Measurements from ENCODE around the gene CACNA1E. TPM values are rescaled to one million over a fixed set of nuclear protein-coding genes. Genes with fewer than 3 reads are reported as not detected.

The CACNA1E gene
- total RNA-seq, 4 donors from 2014 or later: 0.47 to 0.83 TPM; not detected in 2

- no peaks in the 10 kb centered on the region for H3K9me3 ChIP-seq
- H3K4me1 ChIP-seq: peaks cover 0 to 5% (median 0%) of the 10 kb centered on the region in 4 donors
- no peaks in the 10 kb centered on the region for H3K27me3 ChIP-seq
- H3K27ac ChIP-seq: no peak overlapping the region
- H3K36me3 ChIP-seq: no peaks in the 10 kb centered on the region
- DNase-seq: no peak
- TF ChIP-seq CTCF (IDR thresholded peaks at IDR 0.05): no peak
- TF ChIP-seq POLR2A (IDR thresholded peaks at IDR 0.05): no peak
- no peak overlapping the region for H3K4me3 ChIP-seq
Measured at GRCh38 chr1:181499825-181500224, 16.5 kb downstream of the CACNA1E start.

- Histone ChIP-seq H3K27me3 (no peaks in the 10 kb centered on the region), H3K4me1 (peaks cover 0 to 10% (median 0%) of the 10 kb centered on the region in 4 donors), H3K36me3 (no peaks in the 10 kb centered on the region), H3K4me3 (no peak overlapping the region), H3K9me3 (no peaks in the 10 kb centered on the region), H3K27ac (no peak overlapping the region)
- no peak for TF ChIP-seq POLR2A (IDR thresholded peaks at IDR 0.05)
- no peak for TF ChIP-seq CTCF (IDR thresholded peaks at IDR 0.05)
- DNase-seq: no peak
Measured at GRCh38 chr1:181500636-181501035, 17.3 kb downstream of the CACNA1E start.

GRCh38 chr1:181501612-181502011 is 18.3 kb downstream of the CACNA1E start:
- peaks cover 0 to 10% (median 0%) of the 10 kb centered on the region in 4 donors for H3K4me1 ChIP-seq
- no peaks in the 10 kb centered on the region for H3K9me3 ChIP-seq
- no peak overlapping the region for H3K4me3 ChIP-seq
- DNase-seq: no peak
- H3K27me3 ChIP-seq: no peaks in the 10 kb centered on the region
- no peak overlapping the region for H3K27ac ChIP-seq
- H3K36me3 ChIP-seq: no peaks in the 10 kb centered on the region
- TF ChIP-seq POLR2A (IDR thresholded peaks at IDR 0.05): no peak
- TF ChIP-seq CTCF (IDR thresholded peaks at IDR 0.05): no peak

- H3K36me3 ChIP-seq: no peaks in the 10 kb centered on the region
- TF ChIP-seq CTCF (IDR thresholded peaks at IDR 0.05) (no peak), POLR2A (IDR thresholded peaks at IDR 0.05) (no peak)
- no peaks in the 10 kb centered on the region for H3K27me3 ChIP-seq
- H3K9me3 ChIP-seq: no peaks in the 10 kb centered on the region
- H3K4me1 ChIP-seq: peaks cover 0 to 10% (median 0%) of the 10 kb centered on the region in 4 donors
- DNase-seq: no peak
- H3K4me3 ChIP-seq: no peak overlapping the region
- peak overlapping the region in 2 of 4 donors; percentile 13 to 22 for H3K27ac ChIP-seq
Measured at GRCh38 chr1:181503171-181503810, 20.0 kb downstream of the CACNA1E start.

GRCh38 chr1:181504399-181504842 is 21.1 kb downstream of the CACNA1E start:
- Histone ChIP-seq H3K27me3 (no peaks in the 10 kb centered on the region), H3K27ac (peak overlapping the region in 2 of 4 donors; percentile 25 to 50), H3K36me3 (no peaks in the 10 kb centered on the region), H3K4me3 (no peak overlapping the region), H3K9me3 (no peaks in the 10 kb centered on the region), H3K4me1 (peaks cover 0 to 10% (median 0%) of the 10 kb centered on the region in 4 donors)
- DNase-seq: no peak
- TF ChIP-seq CTCF (IDR thresholded peaks at IDR 0.05) (peak in 1 of 6 experiments; percentile 41), POLR2A (IDR thresholded peaks at IDR 0.05) (no peak)

Measured in Peyer's patch (tissue), 4 donors.